Naive B cell (primary cell): ENCODE measurements around the gene FLNC. TPM values are rescaled to one million over a fixed set of nuclear protein-coding genes. Genes with fewer than 3 reads are reported as not detected.

Experiments used
- ATAC-seq, 2 donors: fragments of 150-1000 bp; cut with Tn5 transposase; 2 replicates each; pipeline ENCODE4 v1.10.0; 2021; ENCODE audit warnings: low read depth in 2 of 2, mild to moderate bottlenecking in 2 of 2, moderate library complexity in 2 of 2
- DNase-seq: peaks from one replicate; pipeline ENCODE4 v3.0.0; 2022
- H3K27ac Mint-ChIP-seq, 6 donors: one replicate each; pipeline ENCODE4 v1.8.0; 2020 to 2022; ENCODE audit warnings: mild to moderate bottlenecking in 6 of 6, mixed read lengths in 6 of 6, moderate library complexity in 5 of 6, inconsistent platforms in 2 of 6
- H3K27me3 Mint-ChIP-seq, 3 donors: one replicate each; pipeline ENCODE4 v1.8.0; 2021 to 2022; ENCODE audit warnings: mixed read lengths in 3 of 3, mild to moderate bottlenecking in 1 of 3
- H3K36me3 Mint-ChIP-seq, 2 donors: one replicate each; pipeline ENCODE4 v1.8.0; 2020 to 2022; ENCODE audit warnings: mixed read lengths in 2 of 2, inconsistent platforms in 1 of 2, mild to moderate bottlenecking in 1 of 2
- H3K4me1 Mint-ChIP-seq, 3 donors: one replicate each; pipeline ENCODE4 v1.8.0; 2020 to 2022; ENCODE audit warnings: mixed read lengths in 3 of 3, inconsistent platforms in 1 of 3, mild to moderate bottlenecking in 1 of 3, moderate library complexity in 1 of 3
- H3K4me3 Mint-ChIP-seq, 8 donors: one replicate each; pipeline ENCODE4 v1.8.0; 2020 to 2022; ENCODE audit warnings: mild to moderate bottlenecking in 8 of 8, mixed read lengths in 8 of 8, moderate library complexity in 8 of 8, inconsistent platforms in 2 of 8
- H3K9me3 Mint-ChIP-seq, 7 donors: one replicate each; pipeline ENCODE4 v1.8.0; 2020 to 2022; ENCODE audit warnings: mixed read lengths in 7 of 7, mild to moderate bottlenecking in 5 of 7, inconsistent platforms in 2 of 7, moderate library complexity in 1 of 7
- polyA plus RNA-seq, 6 donors: library from polyadenylated mRNA; unstranded; fragments of 300-500 nt; fragmentation: Illumina TruSeq; gene quantifications; one replicate each; pipeline ENCODE4 v1.2.3, GENCODE V29; 2021; ENCODE audit warnings: low read depth in 6 of 6

The FLNC gene
- polyA plus RNA-seq, 6 donors from 2014 or later, result not detected

- H3K9me3 Mint-ChIP-seq, result no peaks in the 10 kb centered on the region
- peaks cover 5 to 28% (median 28%) of the 10 kb centered on the region in 3 donors for H3K27me3 Mint-ChIP-seq
- peaks cover 0 to 4% (median 2%) of the 10 kb centered on the region in 3 donors for H3K4me1 Mint-ChIP-seq
- H3K27ac Mint-ChIP-seq, result no peak overlapping the region
- peak overlapping the region in 7 of 8 donors; percentile 33 to 83 (median 62) for H3K4me3 Mint-ChIP-seq
- ATAC-seq (peak; percentile 26 to 27), DNase-seq (no peak)
- no peaks in the 10 kb centered on the region for H3K36me3 Mint-ChIP-seq
These were observed 60.3 kb downstream of the FLNC start for GRCh38 chr7:128890306-128891109.

GRCh38 chr7:128891110-128891941 is 61.1 kb downstream of the FLNC start:
- Mint-ChIP-seq H3K9me3 (no peaks in the 10 kb centered on the region), H3K4me3 (peak overlapping the region in 3 of 8 donors; percentile 39 to 75 (median 64)), H3K27ac (no peak overlapping the region), H3K36me3 (no peaks in the 10 kb centered on the region), H3K27me3 (peaks cover 0 to 22% (median 21%) of the 10 kb centered on the region in 3 donors), H3K4me1 (peaks cover 0 to 4% (median 2%) of the 10 kb centered on the region in 3 donors)
- ATAC-seq (peak; percentile 86 to 89), DNase-seq (peak; percentile 43)

GRCh38 chr7:128891942-128892269 is 61.7 kb downstream of the FLNC start:
- Mint-ChIP-seq H3K4me3 (peak overlapping the region in 3 of 8 donors; percentile 39 to 75 (median 64)), H3K27me3 (peaks cover 0 to 22% (median 21%) of the 10 kb centered on the region in 3 donors), H3K36me3 (no peaks in the 10 kb centered on the region), H3K4me1 (peaks cover 0 to 2% (median 2%) of the 10 kb centered on the region in 3 donors), H3K9me3 (no peaks in the 10 kb centered on the region), H3K27ac (no peak overlapping the region)
- DNase-seq (no peak), ATAC-seq (no peak)

- ATAC-seq (no peak), DNase-seq (no peak)
- Mint-ChIP-seq H3K9me3 (no peaks in the 10 kb centered on the region), H3K36me3 (no peaks in the 10 kb centered on the region), H3K27me3 (peaks cover 0 to 22% (median 21%) of the 10 kb centered on the region in 3 donors), H3K4me1 (peaks cover 0 to 2% (median 0%) of the 10 kb centered on the region in 3 donors), H3K27ac (peak overlapping the region in 1 of 6 donors; percentile 21), H3K4me3 (no peak overlapping the region)
These were observed 62.5 kb downstream of the FLNC start for GRCh38 chr7:128892521-128893250.

GRCh38 chr7:128893251-128894100 is 63.3 kb downstream of the FLNC start:
- Mint-ChIP-seq H3K36me3 (peaks cover 0 to 3% of the 10 kb centered on the region in 2 donors), H3K9me3 (peaks cover 0 to 3% (median 2%) of the 10 kb centered on the region in 7 donors), H3K4me3 (no peak overlapping the region), H3K27me3 (peaks cover 3 to 22% (median 21%) of the 10 kb centered on the region in 3 donors), H3K27ac (no peak overlapping the region), H3K4me1 (peaks cover 0 to 2% (median 0%) of the 10 kb centered on the region in 3 donors)
- ATAC-seq (no peak), DNase-seq (no peak)

GRCh38 chr7:128894101-128894440 is 63.9 kb downstream of the FLNC start:
- no peak overlapping the region for H3K4me3 Mint-ChIP-seq
- no peak overlapping the region for H3K27ac Mint-ChIP-seq
- no peak for ATAC-seq

GRCh38 chr7:128895320-128895719 is 65.1 kb downstream of the FLNC start:
- no peaks in the 10 kb centered on the region for H3K4me1 Mint-ChIP-seq
- peaks cover 0 to 9% (median 4%) of the 10 kb centered on the region in 7 donors for H3K9me3 Mint-ChIP-seq
- no peak for ATAC-seq
- no peak overlapping the region for H3K4me3 Mint-ChIP-seq
- peaks cover 0 to 7% of the 10 kb centered on the region in 2 donors for H3K36me3 Mint-ChIP-seq
- no peak overlapping the region for H3K27ac Mint-ChIP-seq
- H3K27me3 Mint-ChIP-seq, result peaks cover 4 to 11% (median 10%) of the 10 kb centered on the region in 3 donors
- no peak for DNase-seq

More at GRCh38 chr7:128894101-128894440, 63.9 kb downstream of the FLNC start:
- Mint-ChIP-seq H3K9me3 (peaks cover 0 to 7% (median 4%) of the 10 kb centered on the region in 7 donors), H3K4me1 (peaks cover 0 to 2% (median 0%) of the 10 kb centered on the region in 3 donors), H3K36me3 (peaks cover 0 to 7% of the 10 kb centered on the region in 2 donors), H3K27me3 (peaks cover 4 to 22% (median 21%) of the 10 kb centered on the region in 3 donors)
- DNase-seq, result no peak

- Mint-ChIP-seq H3K4me1 (peaks cover 2 to 5% (median 2%) of the 10 kb centered on the region in 3 donors), H3K27ac (no peak overlapping the region), H3K4me3 (no peak overlapping the region), H3K9me3 (peaks cover 0 to 12% (median 4%) of the 10 kb centered on the region in 7 donors), H3K36me3 (peaks cover 0 to 7% of the 10 kb centered on the region in 2 donors), H3K27me3 (peaks cover 2 to 11% (median 4%) of the 10 kb centered on the region in 3 donors)
- DNase-seq (no peak), ATAC-seq (no peak)
These were observed 69.2 kb downstream of the FLNC start for GRCh38 chr7:128899392-128899791.

- Mint-ChIP-seq H3K36me3 (peaks cover 0 to 7% of the 10 kb centered on the region in 2 donors), H3K27ac (no peak overlapping the region), H3K4me3 (no peak overlapping the region), H3K4me1 (peaks cover 7 to 10% (median 9%) of the 10 kb centered on the region in 3 donors), H3K9me3 (peaks cover 0 to 12% (median 4%) of the 10 kb centered on the region in 7 donors), H3K27me3 (peaks cover 4 to 11% (median 10%) of the 10 kb centered on the region in 3 donors)
- DNase-seq, result no peak
- ATAC-seq, result no peak
These were observed 70.0 kb downstream of the FLNC start for GRCh38 chr7:128900237-128900636.

- peaks cover 0 to 12% (median 4%) of the 10 kb centered on the region in 7 donors for H3K9me3 Mint-ChIP-seq
- no peak for DNase-seq
- no peak overlapping the region for H3K4me3 Mint-ChIP-seq
- H3K27ac Mint-ChIP-seq, result peak overlapping the region in 1 of 6 donors; percentile 55
- peaks cover 15 to 27% (median 19%) of the 10 kb centered on the region in 3 donors for H3K27me3 Mint-ChIP-seq
- ATAC-seq, result no peak
- peaks cover 0 to 7% of the 10 kb centered on the region in 2 donors for H3K36me3 Mint-ChIP-seq
- H3K4me1 Mint-ChIP-seq, result peaks cover 7 to 11% (median 9%) of the 10 kb centered on the region in 3 donors
These were observed 72.8 kb downstream of the FLNC start for GRCh38 chr7:128902761-128903585.

GRCh38 chr7:128903621-128904361 is 73.6 kb downstream of the FLNC start:
- Mint-ChIP-seq H3K27me3 (peaks cover 13 to 35% (median 27%) of the 10 kb centered on the region in 3 donors), H3K9me3 (peaks cover 0 to 7% (median 0%) of the 10 kb centered on the region in 7 donors), H3K36me3 (peaks cover 0 to under 1% of the 10 kb centered on the region in 2 donors), H3K4me3 (no peak overlapping the region), H3K27ac (peak overlapping the region in 1 of 6 donors; percentile 68), H3K4me1 (peaks cover 7 to 11% (median 9%) of the 10 kb centered on the region in 3 donors)
- DNase-seq (no peak), ATAC-seq (no peak)
